ENCODE measurements around the gene ZNF414.

ZNF414 gene

DNA sequence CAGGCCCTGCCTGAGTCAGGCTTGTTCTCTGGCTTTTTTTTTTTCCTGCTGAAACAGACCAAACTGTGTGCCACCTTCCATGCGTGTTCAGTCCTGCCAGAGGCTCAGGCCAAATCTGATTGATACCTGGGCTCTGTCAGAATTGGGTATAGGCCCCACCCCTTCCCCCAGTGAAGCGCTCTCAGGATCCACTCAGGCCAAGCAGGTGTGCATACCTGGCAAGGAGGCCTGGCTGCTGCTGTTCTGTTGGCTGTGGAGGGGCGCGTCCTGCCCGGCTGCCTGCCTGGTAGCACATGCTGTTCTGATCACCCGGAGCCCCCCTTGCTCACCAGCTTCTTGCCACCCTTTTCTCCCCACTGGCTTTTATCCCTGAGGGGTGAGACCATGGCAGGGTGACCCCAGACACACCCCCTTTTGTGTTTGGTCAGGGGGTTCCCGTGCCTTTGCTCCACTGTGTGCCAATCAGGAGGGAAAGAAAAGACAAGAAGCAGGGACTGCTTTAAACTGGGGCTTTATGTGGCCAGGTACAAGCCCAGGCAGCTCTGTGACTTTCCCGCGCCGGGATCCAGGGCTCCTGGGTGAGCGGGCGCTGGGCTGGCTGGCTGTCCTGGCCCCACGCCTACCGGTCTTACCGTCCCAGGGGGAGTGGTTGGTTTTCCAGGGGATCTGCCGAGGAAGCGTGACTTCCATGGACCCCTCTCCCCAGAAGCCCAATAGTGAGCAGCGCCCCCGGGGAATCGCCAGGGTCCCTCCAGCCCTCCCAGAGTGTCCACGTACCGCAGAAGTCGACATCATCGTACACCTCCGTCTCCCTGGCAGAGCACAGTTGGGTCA is 24.2 kb downstream of the ZNF414 start:
- peak; percentile 48 for DNase-seq

DNA sequence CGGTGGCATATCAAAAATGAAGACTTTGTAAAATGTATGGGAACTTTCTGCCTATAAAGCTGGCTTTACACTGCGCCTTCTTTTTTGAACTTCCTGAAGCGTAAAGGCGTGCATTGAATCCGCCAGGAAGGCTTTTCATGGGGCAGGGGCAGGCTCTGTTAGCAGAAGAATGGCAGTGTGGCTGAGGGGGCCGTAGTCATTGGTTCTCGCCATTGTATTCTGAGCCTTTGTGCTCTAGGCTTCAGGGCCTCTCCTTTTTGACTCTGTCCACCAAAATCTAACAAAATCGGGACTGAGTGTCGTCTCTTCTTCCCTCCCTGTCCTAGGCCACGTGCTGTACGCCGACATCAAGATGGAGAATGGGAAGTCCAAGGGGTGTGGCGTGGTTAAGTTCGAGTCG is 25.6 kb downstream of the ZNF414 start:
- DNase-seq = no peak

DNA sequence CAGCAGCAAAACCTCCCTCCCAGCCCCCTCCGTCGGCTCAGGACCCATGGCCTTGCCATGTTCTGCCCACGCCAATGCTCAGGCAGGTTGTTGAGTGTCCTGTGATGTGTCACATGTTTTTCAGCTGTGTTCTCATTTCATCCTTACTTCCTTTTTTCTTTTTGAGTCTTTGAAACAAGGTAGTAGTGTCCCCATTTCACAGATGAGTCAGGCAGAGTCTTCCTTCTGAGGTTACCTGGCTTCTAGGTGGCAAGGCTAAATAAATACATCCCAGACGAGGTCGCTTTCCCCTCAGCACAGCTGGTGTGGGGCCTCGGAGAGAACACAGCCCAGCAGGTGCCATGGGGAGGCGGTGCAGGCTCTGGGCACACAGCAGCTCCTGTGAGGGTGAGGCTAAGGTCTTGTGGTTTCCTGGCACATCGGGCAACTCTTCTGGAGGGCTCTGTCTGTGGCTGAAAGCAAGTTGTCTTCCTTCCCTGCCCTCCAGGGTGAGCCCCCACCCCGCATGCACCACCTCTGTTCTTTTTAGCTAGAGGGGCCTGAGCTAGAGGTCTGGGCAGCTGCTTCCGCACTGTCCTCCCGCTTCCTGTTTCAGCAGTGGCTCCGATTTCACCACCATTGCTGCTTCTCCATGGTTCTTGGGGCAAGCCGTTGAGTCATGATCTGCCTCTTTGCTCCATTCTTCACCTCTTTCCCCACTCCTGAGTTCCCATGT is 26.7 kb downstream of the ZNF414 start:
- no peak for DNase-seq

DNA sequence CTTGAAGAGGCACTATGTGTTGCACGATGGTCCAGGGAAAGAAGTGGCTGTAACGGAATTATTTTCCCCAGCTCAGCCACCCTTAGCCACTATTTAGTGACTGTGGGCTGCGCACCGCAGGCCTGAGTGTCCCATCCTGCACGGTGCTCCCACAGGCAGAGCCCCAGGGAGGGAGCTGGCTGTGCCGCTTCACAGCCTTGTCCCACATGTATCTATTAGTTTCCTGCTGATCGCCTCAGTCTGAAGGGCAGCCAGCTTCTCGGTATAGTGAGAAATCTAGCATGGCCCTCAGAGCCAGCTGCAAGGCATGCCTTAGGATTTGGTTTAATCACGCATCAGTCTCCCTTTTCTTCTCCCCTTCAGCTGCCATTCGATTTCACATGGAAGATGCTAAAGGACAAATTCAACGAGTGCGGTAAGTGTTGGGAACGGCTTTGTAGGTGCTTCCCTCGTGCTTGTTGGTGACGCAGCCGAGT is 27.3 kb downstream of the ZNF414 start:
- no peak for DNase-seq

DNA sequence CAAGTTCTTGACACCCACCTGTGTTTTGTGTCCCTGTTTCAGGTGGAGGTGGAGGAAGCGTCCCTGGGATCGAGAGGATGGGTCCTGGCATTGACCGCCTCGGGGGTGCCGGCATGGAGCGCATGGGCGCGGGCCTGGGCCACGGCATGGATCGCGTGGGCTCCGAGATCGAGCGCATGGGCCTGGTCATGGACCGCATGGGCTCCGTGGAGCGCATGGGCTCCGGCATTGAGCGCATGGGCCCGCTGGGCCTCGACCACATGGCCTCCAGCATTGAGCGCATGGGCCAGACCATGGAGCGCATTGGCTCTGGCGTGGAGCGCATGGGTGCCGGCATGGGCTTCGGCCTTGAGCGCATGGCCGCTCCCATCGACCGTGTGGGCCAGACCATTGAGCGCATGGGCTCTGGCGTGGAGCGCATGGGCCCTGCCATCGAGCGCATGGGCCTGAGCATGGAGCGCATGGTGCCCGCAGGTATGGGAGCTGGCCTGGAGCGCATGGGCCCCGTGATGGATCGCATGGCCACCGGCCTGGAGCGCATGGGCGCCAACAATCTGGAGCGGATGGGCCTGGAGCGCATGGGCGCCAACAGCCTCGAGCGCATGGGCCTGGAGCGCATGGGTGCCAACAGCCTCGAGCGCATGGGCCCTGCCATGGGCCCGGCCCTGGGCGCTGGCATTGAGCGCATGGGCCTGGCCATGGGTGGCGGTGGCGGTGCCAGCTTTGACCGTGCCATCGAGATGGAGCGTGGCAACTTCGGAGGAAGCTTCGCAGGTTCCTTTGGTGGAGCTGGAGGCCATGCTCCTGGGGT is 28.2 kb downstream of the ZNF414 start:
- no peak for DNase-seq

DNA sequence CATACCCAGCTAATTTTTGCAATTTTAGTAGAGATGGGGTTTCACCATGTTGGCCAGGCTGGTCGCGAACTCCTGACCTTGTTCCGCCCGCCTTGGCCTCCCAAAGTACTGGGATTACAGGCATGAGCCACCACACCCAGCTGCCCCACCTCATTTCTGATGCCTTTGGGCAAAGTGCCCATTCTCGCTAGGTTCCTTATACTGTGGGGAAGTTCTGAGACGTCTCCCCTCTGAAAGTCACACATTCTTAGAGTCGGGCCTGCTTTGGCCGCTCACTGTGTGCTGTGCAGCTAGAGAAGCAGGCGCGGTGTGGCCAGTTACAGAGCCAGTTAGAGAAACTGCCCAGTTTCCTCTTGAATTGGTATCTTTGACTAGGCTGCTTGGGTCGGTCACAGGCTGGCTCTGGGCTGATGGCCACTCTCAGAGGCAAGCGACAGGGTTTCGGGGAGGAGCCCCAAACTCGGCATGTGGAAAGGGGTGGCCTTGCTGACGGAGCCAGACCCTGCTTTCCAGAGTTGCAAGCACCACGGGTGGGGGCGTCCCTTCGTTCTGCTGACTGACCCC is 29.6 kb downstream of the ZNF414 start:
- DNase-seq = no peak

DNA sequence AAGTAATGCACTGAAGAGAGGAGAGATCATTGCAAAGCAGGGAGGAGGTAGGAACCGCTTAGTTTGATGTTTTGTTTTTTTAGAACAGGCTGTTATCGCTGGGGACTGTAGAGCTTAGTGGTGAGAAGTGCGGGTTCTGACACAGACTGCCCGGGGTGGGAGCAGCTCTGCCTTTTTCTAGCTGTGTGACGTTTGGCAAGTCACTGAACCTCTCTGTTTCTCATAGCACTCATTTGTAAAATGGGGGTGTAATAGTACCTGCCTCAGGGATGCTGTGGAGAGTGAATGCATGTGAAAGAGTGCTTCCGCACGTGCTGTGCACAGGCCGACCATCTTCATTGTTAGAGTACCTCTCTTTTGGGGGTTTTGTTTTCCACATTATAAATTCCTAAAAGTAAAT is 30.8 kb downstream of the ZNF414 start:
- DNase-seq = no peak

DNA sequence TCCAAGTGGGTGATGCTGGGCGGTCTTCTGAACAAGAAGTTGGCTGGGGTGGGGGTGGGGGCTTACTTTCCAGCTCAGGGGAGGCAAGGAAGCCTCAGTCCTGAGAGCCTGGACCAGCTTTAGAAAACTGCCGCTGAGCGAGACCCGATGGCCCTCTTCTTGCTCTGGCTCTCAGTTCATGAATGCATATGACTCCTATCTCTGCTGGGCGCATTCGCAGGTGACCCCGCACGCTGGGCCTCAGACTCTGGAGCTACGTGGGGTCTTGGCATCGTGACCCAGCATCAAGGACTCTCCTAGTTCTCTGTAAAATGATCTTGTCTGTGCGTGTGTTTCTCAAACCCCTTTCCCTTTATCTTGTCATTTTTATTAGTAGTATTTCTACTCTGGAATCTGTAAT is 31.3 kb downstream of the ZNF414 start:
- DNase-seq = no peak

DNA sequence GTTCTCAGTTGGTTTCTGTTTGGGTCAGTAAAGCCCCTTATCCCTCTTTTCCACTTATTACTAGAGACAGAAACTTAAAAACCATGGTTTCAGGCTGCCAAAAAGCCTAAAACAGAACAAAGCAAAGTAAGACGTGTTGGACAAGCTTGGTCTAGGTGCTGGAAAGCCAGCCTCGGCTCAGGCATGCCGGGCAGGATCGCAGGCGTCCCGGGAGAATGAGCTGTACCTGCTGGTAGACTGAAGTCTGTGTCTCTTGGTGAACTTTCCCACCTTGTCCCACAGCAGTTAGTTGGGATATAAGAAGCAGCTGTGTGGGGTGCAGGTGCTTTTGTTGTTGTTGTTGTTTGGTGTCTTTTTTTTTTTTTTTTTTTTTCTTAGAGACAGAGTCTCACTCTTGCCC is 32.4 kb downstream of the ZNF414 start:
- no peak for DNase-seq

DNA sequence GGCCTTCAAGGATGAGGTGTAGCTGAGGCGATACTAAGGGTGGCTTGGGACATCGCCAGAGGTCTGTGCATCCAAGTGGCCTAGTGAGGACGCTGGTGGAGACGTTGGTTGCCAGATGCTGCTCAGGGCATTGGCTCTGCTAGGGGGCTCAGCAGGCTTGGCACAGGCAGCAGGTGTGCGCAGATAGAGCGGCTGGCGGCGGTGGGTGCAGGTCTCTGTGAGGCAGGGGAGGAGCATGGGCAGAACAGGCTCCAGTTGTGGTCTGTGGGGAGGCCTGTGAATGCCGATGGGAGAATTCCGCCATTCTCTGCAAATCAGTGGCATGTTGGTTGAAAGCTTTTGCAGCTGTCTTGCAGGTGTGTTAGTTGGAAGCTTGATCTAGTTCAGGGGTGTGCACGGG is 32.8 kb downstream of the ZNF414 start:
- DNase-seq = no peak

DNA sequence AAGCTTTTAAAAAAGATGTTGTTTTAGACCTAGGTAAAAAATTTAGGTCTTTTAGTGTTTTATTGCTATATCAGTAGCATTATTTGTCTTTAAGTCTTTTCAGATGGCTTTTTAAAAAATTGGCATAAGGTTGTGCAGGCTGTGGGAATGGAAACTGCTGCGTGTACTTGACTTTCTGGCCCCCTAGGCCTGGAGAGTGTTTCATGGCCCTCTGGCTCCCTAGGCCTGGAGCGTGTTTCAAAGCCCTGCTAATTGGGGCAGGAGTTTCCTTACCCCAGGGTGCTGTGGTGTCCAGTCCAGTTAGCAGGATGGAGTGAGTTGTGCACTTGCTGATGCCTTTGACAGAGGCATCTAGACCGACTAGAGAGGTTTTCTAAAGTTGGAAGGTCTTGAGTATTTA is 35.4 kb downstream of the ZNF414 start:
- no peak for DNase-seq

DNA sequence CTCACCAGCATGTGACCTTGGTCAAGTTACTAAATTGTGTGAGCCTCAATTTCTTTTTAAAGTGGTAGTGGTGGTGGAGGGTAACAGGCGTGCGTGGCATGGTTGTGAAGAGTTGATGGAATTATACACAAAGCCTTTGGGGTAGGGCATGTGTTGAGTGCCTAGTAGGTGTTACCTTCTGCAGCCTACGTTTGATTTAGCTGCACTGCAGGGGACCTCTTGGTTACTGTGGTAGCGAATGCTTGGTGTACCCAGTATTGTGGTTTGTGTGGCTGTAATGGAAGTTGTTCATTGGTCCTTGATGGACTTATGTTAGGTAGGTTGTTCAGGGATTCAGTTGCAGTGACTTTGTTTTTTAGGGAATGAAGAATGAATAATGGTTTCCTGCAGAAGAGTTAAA is 36.1 kb downstream of the ZNF414 start:
- no peak for DNase-seq

DNA sequence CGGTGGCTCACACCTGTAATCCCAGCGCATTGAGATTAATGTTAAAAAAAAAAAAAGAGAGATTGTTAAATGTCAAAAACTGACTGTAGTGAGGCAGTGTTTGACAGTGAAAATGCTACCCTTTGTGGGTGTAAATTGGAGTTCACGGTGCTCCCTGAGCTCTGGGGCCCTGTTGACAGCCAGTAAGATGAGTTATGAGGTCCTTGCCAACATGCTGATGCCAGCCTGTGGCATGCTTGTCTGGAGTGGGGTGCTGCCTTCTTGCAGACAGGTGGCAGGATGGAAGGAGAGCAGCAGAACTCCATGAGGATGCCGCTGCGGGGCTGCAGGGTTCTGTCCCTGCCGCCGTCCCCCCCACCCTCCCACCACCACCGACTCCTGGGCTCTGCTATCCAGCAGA is 37.4 kb downstream of the ZNF414 start:
- no peak for DNase-seq

DNA sequence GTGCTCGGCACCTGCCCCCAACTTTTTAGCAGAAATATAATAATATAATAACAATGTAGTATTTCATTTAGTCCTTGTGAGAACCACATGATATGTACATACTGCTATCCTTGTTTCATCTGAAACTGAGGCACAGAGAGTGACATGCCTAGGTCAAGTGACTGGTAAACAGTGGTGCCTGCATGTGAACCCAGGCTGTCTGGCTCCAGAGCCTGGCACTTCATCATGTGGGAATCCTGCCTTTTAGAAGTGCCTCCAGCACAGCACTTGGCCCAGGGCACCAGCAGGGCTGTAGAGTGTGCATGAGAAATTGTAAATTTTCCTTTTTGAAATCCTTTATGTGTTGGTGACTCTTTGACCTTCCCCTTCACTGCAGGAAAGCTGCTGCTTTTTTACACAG is 39.0 kb downstream of the ZNF414 start:
- no peak for DNase-seq

DNA sequence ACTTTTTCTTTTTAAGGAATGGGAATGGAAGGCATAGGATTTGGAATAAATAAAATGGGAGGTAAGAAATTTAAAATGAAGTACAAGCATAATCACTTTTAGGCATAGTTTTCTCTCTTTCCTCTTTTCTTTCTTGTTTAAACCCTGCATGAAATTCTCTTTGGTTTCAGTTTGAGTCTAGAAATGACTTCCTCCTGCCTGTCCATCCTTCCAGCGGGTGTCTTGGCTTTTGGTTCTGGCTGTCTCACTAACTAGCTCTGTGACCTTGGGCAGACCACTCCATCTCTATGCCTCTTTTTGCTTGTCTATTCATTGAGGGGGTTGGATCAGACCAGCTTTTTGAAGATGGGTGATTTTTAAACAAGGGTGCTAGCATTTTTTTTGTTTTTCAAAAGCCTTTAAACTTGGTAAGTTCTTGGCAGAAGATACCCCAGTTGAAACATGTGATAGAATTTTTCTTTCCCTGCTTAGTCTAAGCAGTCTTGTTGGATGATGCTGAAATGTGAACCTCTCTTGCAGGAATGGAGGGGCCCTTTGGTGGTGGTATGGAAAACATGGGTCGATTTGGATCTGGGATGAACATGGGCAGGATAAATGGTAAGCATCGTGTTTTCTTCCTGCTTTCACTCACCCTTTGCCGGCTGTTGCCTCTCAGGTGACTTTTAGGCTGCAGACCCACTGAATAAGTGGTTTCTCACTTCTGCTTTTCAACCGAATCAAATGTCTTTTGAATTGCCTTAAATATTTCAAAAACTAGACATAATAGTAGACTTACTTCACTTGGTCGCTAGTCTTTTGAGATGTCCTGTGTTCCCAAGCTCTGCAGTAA is 40.1 kb downstream of the ZNF414 start:
- no peak for DNase-seq

DNA sequence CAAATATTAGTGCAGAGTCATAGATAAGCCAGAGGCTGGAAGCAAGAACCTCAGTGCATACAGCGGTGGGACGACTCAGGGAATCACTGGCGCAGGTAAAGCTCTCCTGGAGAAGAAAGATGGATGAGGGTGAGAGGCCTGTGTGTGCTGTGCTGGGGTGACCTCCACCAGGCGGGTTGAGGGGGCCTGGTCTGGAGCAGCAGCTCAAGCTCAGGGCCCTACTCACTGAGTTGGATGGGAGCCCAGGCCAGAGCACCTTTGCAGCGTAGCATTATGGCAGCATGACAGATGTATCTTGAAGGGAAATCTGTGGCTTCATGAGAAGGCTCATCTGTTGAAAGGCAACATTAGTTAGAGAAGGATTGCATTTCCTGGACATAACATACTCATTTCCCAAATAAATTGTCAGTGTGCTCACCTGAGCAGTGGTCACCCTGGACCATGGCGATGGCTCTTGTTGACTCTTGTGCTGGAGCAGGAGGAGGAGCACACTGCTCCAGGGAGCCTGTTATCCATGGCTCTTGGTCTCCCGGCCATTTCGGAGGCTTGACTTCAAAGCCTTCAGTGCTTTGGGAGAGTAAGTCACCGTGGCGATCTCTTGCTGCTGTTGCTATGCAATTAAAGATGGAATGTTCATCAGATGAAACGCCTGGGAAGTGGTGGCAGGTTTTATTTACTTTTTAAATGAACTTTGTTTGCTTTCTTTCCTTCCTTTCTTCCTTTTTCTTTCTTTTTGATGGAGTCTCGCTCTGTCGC is 44.2 kb downstream of the ZNF414 start:
- DNase-seq = no peak

DNA sequence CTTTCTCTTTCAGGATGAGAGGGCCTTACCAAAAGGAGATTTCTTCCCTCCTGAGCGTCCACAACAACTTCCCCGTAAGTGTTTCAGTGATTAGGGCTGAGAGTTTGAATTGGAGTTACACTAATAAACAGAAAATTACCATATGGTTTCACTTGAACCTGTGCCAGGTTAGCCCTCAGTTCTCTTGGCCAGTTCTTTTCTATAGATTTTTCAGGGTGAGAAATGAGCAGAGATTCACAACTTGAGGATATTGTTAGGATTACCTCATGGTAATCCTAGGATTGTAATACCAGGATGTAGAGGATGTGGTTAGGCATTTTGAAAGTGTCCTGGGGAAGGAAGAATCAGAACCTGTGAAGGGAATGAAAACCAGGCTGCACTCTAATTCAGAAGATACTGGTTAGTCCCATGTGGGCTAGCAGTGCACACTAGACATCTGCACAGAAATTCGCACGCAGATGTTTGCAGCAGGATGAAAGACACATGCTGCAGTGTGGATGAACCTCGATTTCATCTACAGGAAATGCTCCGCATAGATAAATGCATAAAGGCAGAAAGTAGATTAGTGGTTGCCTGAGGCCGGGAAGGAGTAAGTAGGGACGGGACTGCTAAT is 45.1 kb downstream of the ZNF414 start:
- no peak for DNase-seq

DNA sequence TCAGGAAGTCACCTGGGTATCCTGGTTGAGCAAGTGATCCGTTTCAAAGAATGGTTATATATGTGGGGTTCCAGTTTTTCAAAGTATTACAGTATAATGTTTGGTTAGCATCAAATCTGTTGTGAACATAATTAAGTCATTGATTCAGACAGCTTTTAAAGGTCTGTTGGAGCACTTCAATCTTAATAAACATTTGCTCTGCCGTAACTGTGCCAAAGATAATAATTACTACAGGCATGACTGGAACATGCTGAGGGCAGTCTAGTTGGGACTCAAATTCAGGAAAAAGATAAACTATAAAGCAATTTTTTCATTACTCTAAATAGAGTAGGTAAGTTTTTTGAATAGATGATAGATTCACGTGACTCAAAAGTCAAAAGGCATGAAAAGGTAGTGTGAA is 45.8 kb downstream of the ZNF414 start:
- no peak for DNase-seq

DNA sequence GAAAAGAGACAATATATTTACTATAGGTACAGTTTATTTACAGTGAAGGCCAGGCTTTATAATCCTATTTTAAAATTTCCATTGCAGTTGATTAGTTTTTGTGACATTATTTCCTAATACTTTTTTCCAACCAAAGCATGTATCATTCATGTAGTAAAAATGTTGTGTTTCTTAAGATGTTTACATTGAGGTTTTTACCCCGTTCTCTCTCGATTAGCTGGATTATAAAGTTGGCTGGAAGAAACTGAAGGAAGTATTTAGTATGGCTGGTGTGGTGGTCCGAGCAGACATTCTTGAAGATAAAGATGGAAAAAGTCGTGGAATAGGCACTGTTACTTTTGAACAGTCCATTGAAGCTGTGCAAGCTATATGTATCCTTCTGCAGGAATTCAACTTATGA is 47.9 kb downstream of the ZNF414 start:
- no peak for DNase-seq

DNA sequence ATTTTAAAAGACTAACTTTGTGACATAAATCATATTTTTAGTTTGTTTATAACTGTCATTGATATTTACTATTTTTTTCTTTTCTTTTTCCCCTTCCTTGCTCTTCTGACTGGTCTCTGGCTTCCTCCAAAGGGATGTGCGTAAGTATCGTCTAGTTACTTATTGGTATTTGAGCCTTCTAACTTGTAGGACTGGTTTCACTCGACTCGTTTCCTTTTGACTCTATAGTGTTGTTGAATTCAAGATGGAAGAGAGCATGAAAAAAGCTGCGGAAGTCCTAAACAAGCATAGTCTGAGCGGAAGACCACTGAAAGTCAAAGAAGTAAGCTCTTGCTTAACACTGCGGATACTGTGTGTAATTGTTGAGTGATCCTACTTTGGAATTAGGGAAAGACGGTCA is 50.6 kb downstream of the ZNF414 start:
- no peak for DNase-seq

DNA sequence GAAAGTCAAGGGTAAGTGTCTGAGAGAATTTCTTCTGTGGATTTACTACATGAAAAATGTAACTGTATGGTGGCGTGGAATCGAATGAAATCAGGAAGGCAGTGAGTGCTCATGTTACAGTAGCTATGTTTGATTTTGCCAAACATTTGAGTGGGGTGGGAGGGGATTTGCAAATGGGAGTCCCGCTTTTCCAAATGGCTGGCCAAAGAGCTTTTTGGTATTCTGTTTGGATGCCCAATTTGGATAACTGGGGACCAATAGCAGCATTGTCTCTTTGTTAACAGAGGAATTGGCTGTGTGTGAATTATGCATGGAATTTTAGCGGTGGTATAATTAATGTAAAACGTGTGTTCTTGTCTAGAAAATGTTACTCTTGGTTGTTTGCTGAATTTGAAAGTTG is 51.4 kb downstream of the ZNF414 start:
- DNase-seq = no peak
